A549 (cell line): ENCODE data around the gene SLC49A3. TPM values are rescaled to one million over a fixed set of nuclear protein-coding genes. Genes with fewer than 3 reads are reported as not detected.

ENCODE experiments used
- ATAC-seq, 2 experiments: fragments of 200-7000 bp in 1 of 2; fragments of >200 bp in 1 of 2; cut with Nextera tagmentation in 1 of 2; cut with Tn5 transposase in 1 of 2; 3 replicates each; pipeline versions ENCODE4 v1.8.0 to v1.9.1; 2018 to 2020; ENCODE audit warnings: mild to moderate bottlenecking in 1 of 2, moderate library complexity in 1 of 2
- CTCF ChIA-PET: fragments of 300-600 bp; sonication (Branson Sonifier 250); formaldehyde crosslinking; extraction: SDS; loops from one replicate; lab custom pipeline; 2021; ENCODE audit warnings: antibody characterized with exemption, inconsistent platforms; lab: Yijun Ruan, JAX
- POLR2A ChIA-PET: fragments of 350-600 bp; formaldehyde crosslinking; extraction: SDS; loops from one replicate; lab custom pipeline; 2021; ENCODE audit warnings: antibody characterized with exemption, inconsistent platforms; lab: Yijun Ruan, JAX
- DNase-seq, 2 experiments: peaks; one replicate each; pipeline versions ENCODE4 v3.0.0 to v3.0.0-alpha.2; 2011 to 2016; ENCODE audit warnings: low read depth in 1 of 2, low spot score in 1 of 2
- FAIRE-seq: peaks from 2 replicates; lab custom pipeline; 2011; peaks lifted over from hg19 to GRCh38; lab: Jason Lieb, UNC
- H3K27ac ChIP-seq, 2 experiments: fragments of >200 bp; sonication (Bioruptor Twin); formaldehyde crosslinking; 3 replicates each; pipeline ENCODE4 v1.5.1; 2016 to 2017
- H3K4me1 ChIP-seq: fragments of >200 bp; sonication (Bioruptor Twin); formaldehyde crosslinking; 3 replicates; pipeline ENCODE4 v1.6.1; 2016
- H3K4me2 ChIP-seq: fragments of >200 bp; sonication (Bioruptor Twin); formaldehyde crosslinking; 3 replicates; pipeline ENCODE4 v1.6.1; 2016
- H3K4me3 ChIP-seq: fragments of >200 bp; sonication (Bioruptor Twin); formaldehyde crosslinking; 3 replicates; pipeline ENCODE4 v1.5.1; 2016
- H3K9me3 ChIP-seq: fragments of >200 bp; sonication (Bioruptor Twin); formaldehyde crosslinking; 3 replicates; pipeline ENCODE4 v1.6.1; 2016
- BHLHE40 ChIP-seq: IDR thresholded peaks from 2 replicates; pipeline ENCODE4 v1.6.1; 2012; ENCODE audit warnings: low read depth, low read length, inconsistent platforms
- CBX8 ChIP-seq: fragments of 200-600 bp; sonication (generic); IDR thresholded peaks from 2 replicates; pipeline ENCODE4 v1.6.1; 2016
- CHD2 ChIP-seq: fragments of 150-350 bp; IDR thresholded peaks from 2 replicates; pipeline ENCODE4 v1.6.1; 2014; ENCODE audit warnings: low read length; ENCODE audit not compliant: partially characterized antibody
- CHD4 ChIP-seq: fragments of 200-600 bp; sonication (generic); IDR thresholded peaks from 2 replicates; pipeline ENCODE4 v1.6.1; 2016; ENCODE audit warnings: antibody characterized with exemption, mild to moderate bottlenecking, borderline replicate concordance
- EHF ChIP-seq: fragments of 250-450 bp; sonication (Bioruptor Pico); IDR thresholded peaks from 2 replicates; pipeline ENCODE4 v1.5.0; 2020; ENCODE audit warnings: mild to moderate bottlenecking
- EHMT2 ChIP-seq: fragments of 200-600 bp; sonication (generic); IDR thresholded peaks from 2 replicates; pipeline ENCODE4 v1.6.1; 2016; ENCODE audit warnings: antibody characterized with exemption, low read depth, mild to moderate bottlenecking, moderate library complexity
- HOXA7 ChIP-seq: fragments of 250-450 bp; sonication (Bioruptor Pico); IDR thresholded peaks from 2 replicates; pipeline ENCODE4 v1.5.0; 2020; ENCODE audit warnings: mild to moderate bottlenecking, moderate library complexity
- HOXB13 ChIP-seq: fragments of 250-450 bp; sonication (Bioruptor Pico); IDR thresholded peaks from 2 replicates; pipeline ENCODE4 v1.5.0; 2020; ENCODE audit warnings: low read depth, mild to moderate bottlenecking, moderate library complexity
- JUN ChIP-seq, 2 experiments: fragments of >200 bp; sonication (Bioruptor Twin); formaldehyde crosslinking; IDR thresholded peaks; 2 replicates in 1 of 2; 3 replicates in 1 of 2; pipeline ENCODE4 v1.6.1; 2016 to 2017
- KDM1A ChIP-seq: fragments of 200-600 bp; sonication (generic); IDR thresholded peaks from 2 replicates; pipeline ENCODE4 v1.6.1; 2016; ENCODE audit warnings: low read depth, mild to moderate bottlenecking
- MAFK ChIP-seq: fragments of 450-650 bp; IDR thresholded peaks from 2 replicates; pipeline ENCODE4 v1.6.1; 2014; ENCODE audit not compliant: partially characterized antibody
- NPAS2 ChIP-seq: fragments of 250-450 bp; sonication (Bioruptor Pico); IDR thresholded peaks from 2 replicates; pipeline ENCODE4 v1.8.0; 2022; ENCODE audit warnings: mild to moderate bottlenecking, moderate library complexity, borderline replicate concordance
- POLR2A ChIP-seq: IDR thresholded peaks from 2 replicates; pipeline ENCODE4 v1.6.1; 2012; ENCODE audit warnings: mild to moderate bottlenecking, low read length
- POLR2AphosphoS2 ChIP-seq: conservative IDR thresholded peaks from 2 replicates; pipeline ENCODE4 v1.6.1; 2012; ENCODE audit warnings: low read length, improper control_type of control experiment, inconsistent platforms
- RCOR1 ChIP-seq: fragments of 150-350 bp; IDR thresholded peaks from 2 replicates; pipeline ENCODE4 v1.6.1; 2014; ENCODE audit warnings: antibody characterized with exemption, low read length, low read depth
- RFX5 ChIP-seq: fragments of 450-650 bp; IDR thresholded peaks from 2 replicates; pipeline ENCODE4 v1.7.1; 2014; ENCODE audit warnings: antibody characterized with exemption, mild to moderate bottlenecking, moderate library complexity
- SMC3 ChIP-seq: fragments of >200 bp; sonication (Bioruptor Twin); formaldehyde crosslinking; IDR thresholded peaks from 3 replicates; pipeline ENCODE4 v1.6.1; 2018; ENCODE audit warnings: inconsistent platforms
- SREBF2 ChIP-seq: fragments of 450-650 bp; IDR thresholded peaks from 2 replicates; pipeline ENCODE4 v1.6.1; 2014; ENCODE audit warnings: mild to moderate bottlenecking, moderate library complexity
- TFCP2L1 ChIP-seq: fragments of 250-450 bp; sonication (Bioruptor Pico); IDR thresholded peaks from 2 replicates; pipeline ENCODE4 v1.5.0; 2021; ENCODE audit warnings: mild to moderate bottlenecking
- WGBS: methylation state at CpG from one replicate; pipeline ENCODE4 v1.1.6; 2017; ENCODE audit errors: missing lambda C conversion rate; 5-methylcytosine and 5-hydroxymethylcytosine counted together
- polyA plus RNA-seq, 4 experiments: library from polyadenylated mRNA; depleted of rRNA in 3 of 4; stranded (reverse); fragments of >200 nt; fragmentation: RNase III in 1 of 4; extraction: RNeasy Plus Mini Kit Qiagen cat#74134 plus additional on column Dnase treatment in 1 of 4; gene quantifications; 2 replicates in 3 of 4; 3 replicates in 1 of 4; pipeline ENCODE4 v1.2.3, GENCODE V29; 2011 to 2017
- TF ChIP-seq, protein P1 (sequence below): fragments of >200 bp; sonication (Bioruptor Twin); formaldehyde crosslinking; IDR thresholded peaks from 3 replicates; pipeline ENCODE4 v1.6.1; 2016
- TF ChIP-seq, protein P2 (sequence below): fragments of 150-350 bp; IDR thresholded peaks from 2 replicates; pipeline ENCODE4 v1.6.1; 2014; ENCODE audit warnings: low read depth, mild to moderate bottlenecking, low read length
- TF ChIP-seq, protein P3 (sequence below): fragments of >200 bp; sonication (Bioruptor Twin); formaldehyde crosslinking; IDR thresholded peaks from 3 replicates; pipeline ENCODE4 v1.5.1; 2016
- TF ChIP-seq, protein P4 (sequence below): fragments of 200-600 bp; sonication (generic); IDR thresholded peaks from 2 replicates; pipeline ENCODE4 v1.6.1; 2016; ENCODE audit warnings: antibody characterized with exemption, mild to moderate bottlenecking, moderate library complexity
- TF ChIP-seq, protein P5 (sequence below): fragments of 250-450 bp; sonication (Bioruptor Pico); IDR thresholded peaks from 2 replicates; pipeline ENCODE4 v1.5.0; 2021; ENCODE audit warnings: mild to moderate bottlenecking, moderate library complexity, borderline replicate concordance
- TF ChIP-seq, protein P6 (sequence below): fragments of 450-650 bp; IDR thresholded peaks from 2 replicates; pipeline ENCODE4 v1.6.1; 2014; ENCODE audit warnings: antibody characterized with exemption

Gene SLC49A3
- polyA plus RNA-seq, 2 of the 4 experiments (the other 2 are of a cell fraction) = 0.05 to 0.12 TPM

DNA sequence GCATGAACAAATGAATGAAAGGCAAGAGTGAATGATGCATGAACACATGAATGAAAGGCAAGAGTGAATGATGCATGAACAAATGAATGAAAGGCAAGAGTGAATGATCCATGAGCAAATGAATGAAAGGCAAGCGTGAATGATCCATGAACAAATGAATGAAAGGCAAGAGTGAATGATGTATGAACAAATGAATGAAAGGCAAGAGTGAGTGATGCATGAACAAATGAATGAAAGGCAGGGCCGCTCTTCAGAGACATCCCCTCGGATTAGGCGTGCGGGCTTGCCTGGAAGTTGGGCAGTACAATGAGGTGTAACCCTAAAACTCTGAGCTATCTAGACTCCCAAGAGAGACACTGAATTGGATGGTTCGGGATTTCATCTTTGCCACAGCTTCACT is 20.4 kb upstream of the SLC49A3 start:
- CTCF ChIA-PET = no interaction called here
- 88% methylated on average over 6 of the region's 6 CpGs for WGBS
- POLR2A ChIA-PET = no interaction called here

DNA sequence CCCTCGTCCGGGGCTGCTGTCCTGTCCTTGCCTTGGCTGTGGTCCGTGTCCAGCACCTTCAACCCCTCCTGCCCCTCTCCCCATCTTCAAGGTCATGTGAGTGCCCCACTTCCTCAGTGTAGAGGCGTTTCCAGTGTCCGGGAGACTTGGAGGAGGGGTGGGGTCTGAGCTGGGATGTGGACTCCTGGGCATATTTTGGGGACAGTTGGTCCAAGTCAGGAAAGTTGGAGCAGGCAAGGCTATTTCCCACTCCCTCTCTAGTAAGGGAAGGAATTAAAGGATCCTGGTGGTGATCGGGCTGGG is 19.6 kb upstream of the SLC49A3 start:
- POLR2A ChIA-PET = no interaction called here
- H3K4me3 ChIP-seq = no peak overlapping the region
- H3K9me3 ChIP-seq = no peaks in the 10 kb centered on the region
- CTCF ChIA-PET = interaction anchor here (1.0 kb wide), 1 partner anchor 33 kb away, joined by 4 read pairs; no protein-coding TSS in a partner anchor
- peaks cover 8% of the 10 kb centered on the region; the same call in 2 of the 3 replicates for H3K4me1 ChIP-seq
- H3K4me2 ChIP-seq = no peak overlapping the region
- DNase-seq (no peak), ATAC-seq (no peak), FAIRE-seq (no peak)
- no peak overlapping the region for H3K27ac ChIP-seq
- 90% methylated on average over 4 of the region's 6 CpGs for WGBS
- TF ChIP-seq MAFK (no peak), HOXA7 (CRISPR knock-in tag) (no peak), RCOR1 (no peak), EHMT2 (no peak), BHLHE40 (no peak), TFCP2L1 (no peak), JUN (IDR thresholded peaks at IDR 0.05) (no peak)
- TF ChIP-seq, protein P1, sequence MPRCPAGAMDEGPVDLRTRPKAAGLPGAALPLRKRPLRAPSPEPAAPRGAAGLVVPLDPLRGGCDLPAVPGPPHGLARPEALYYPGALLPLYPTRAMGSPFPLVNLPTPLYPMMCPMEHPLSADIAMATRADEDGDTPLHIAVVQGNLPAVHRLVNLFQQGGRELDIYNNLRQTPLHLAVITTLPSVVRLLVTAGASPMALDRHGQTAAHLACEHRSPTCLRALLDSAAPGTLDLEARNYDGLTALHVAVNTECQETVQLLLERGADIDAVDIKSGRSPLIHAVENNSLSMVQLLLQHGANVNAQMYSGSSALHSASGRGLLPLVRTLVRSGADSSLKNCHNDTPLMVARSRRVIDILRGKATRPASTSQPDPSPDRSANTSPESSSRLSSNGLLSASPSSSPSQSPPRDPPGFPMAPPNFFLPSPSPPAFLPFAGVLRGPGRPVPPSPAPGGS = no peak
- TF ChIP-seq, protein P2, sequence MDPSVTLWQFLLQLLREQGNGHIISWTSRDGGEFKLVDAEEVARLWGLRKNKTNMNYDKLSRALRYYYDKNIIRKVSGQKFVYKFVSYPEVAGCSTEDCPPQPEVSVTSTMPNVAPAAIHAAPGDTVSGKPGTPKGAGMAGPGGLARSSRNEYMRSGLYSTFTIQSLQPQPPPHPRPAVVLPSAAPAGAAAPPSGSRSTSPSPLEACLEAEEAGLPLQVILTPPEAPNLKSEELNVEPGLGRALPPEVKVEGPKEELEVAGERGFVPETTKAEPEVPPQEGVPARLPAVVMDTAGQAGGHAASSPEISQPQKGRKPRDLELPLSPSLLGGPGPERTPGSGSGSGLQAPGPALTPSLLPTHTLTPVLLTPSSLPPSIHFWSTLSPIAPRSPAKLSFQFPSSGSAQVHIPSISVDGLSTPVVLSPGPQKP = no peak

More for the DNA sequence above, 20.4 kb upstream of the SLC49A3 start:
- Histone ChIP-seq H3K27ac (no peak overlapping the region), H3K4me2 (no peak overlapping the region), H3K9me3 (no peaks in the 10 kb centered on the region), H3K4me3 (no peak overlapping the region), H3K4me1 (peaks cover 8% of the 10 kb centered on the region; the same call in 2 of the 3 replicates)
- DNase-seq (no peak), FAIRE-seq (no peak), ATAC-seq (no peak)
- TF ChIP-seq TFCP2L1 (no peak), SREBF2 (no peak), RFX5 (no peak), POLR2AphosphoS2 (no peak), EHF (CRISPR knock-in tag) (no peak), KDM1A (no peak), NPAS2 (CRISPR knock-in tag) (no peak), CBX8 (no peak), HOXB13 (CRISPR knock-in tag) (no peak), POLR2A (no peak), CHD2 (no peak), SMC3 (no peak), CHD4 (no peak)
- TF ChIP-seq, protein P1 = no peak
- TF ChIP-seq, protein P3, sequence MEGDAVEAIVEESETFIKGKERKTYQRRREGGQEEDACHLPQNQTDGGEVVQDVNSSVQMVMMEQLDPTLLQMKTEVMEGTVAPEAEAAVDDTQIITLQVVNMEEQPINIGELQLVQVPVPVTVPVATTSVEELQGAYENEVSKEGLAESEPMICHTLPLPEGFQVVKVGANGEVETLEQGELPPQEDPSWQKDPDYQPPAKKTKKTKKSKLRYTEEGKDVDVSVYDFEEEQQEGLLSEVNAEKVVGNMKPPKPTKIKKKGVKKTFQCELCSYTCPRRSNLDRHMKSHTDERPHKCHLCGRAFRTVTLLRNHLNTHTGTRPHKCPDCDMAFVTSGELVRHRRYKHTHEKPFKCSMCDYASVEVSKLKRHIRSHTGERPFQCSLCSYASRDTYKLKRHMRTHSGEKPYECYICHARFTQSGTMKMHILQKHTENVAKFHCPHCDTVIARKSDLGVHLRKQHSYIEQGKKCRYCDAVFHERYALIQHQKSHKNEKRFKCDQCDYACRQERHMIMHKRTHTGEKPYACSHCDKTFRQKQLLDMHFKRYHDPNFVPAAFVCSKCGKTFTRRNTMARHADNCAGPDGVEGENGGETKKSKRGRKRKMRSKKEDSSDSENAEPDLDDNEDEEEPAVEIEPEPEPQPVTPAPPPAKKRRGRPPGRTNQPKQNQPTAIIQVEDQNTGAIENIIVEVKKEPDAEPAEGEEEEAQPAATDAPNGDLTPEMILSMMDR = no peak
- TF ChIP-seq, protein P4, sequence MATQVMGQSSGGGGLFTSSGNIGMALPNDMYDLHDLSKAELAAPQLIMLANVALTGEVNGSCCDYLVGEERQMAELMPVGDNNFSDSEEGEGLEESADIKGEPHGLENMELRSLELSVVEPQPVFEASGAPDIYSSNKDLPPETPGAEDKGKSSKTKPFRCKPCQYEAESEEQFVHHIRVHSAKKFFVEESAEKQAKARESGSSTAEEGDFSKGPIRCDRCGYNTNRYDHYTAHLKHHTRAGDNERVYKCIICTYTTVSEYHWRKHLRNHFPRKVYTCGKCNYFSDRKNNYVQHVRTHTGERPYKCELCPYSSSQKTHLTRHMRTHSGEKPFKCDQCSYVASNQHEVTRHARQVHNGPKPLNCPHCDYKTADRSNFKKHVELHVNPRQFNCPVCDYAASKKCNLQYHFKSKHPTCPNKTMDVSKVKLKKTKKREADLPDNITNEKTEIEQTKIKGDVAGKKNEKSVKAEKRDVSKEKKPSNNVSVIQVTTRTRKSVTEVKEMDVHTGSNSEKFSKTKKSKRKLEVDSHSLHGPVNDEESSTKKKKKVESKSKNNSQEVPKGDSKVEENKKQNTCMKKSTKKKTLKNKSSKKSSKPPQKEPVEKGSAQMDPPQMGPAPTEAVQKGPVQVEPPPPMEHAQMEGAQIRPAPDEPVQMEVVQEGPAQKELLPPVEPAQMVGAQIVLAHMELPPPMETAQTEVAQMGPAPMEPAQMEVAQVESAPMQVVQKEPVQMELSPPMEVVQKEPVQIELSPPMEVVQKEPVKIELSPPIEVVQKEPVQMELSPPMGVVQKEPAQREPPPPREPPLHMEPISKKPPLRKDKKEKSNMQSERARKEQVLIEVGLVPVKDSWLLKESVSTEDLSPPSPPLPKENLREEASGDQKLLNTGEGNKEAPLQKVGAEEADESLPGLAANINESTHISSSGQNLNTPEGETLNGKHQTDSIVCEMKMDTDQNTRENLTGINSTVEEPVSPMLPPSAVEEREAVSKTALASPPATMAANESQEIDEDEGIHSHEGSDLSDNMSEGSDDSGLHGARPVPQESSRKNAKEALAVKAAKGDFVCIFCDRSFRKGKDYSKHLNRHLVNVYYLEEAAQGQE = no peak
- TF ChIP-seq, protein P5, sequence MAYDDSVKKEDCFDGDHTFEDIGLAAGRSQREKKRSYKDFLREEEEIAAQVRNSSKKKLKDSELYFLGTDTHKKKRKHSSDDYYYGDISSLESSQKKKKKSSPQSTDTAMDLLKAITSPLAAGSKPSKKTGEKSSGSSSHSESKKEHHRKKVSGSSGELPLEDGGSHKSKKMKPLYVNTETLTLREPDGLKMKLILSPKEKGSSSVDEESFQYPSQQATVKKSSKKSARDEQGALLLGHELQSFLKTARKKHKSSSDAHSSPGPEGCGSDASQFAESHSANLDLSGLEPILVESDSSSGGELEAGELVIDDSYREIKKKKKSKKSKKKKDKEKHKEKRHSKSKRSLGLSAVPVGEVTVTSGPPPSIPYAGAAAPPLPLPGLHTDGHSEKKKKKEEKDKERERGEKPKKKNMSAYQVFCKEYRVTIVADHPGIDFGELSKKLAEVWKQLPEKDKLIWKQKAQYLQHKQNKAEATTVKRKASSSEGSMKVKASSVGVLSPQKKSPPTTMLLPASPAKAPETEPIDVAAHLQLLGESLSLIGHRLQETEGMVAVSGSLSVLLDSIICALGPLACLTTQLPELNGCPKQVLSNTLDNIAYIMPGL (CRISPR knock-in tag) = no peak
- TF ChIP-seq, protein P6, sequence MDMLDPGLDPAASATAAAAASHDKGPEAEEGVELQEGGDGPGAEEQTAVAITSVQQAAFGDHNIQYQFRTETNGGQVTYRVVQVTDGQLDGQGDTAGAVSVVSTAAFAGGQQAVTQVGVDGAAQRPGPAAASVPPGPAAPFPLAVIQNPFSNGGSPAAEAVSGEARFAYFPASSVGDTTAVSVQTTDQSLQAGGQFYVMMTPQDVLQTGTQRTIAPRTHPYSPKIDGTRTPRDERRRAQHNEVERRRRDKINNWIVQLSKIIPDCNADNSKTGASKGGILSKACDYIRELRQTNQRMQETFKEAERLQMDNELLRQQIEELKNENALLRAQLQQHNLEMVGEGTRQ = no peak
